ENCODE results near the gene DCTN3. TPM values are rescaled to one million over a fixed set of nuclear protein-coding genes. Genes with fewer than 3 reads are reported as not detected.

Gene DCTN3
- total RNA-seq, 2 donors from 2014 or later = 59.1 to 154 TPM

- Histone ChIP-seq H3K36me3 (peaks cover 7% of the 10 kb centered on the region), H3K4me3 (no peak overlapping the region), H3K27me3 (no peaks in the 10 kb centered on the region), H3K4me1 (peaks cover 0 to 59% of the 10 kb centered on the region in 2 donors), H3K9me3 (no peaks in the 10 kb centered on the region), H3K27ac (peak overlapping the region; percentile 85 to 93)
- no peak for TF ChIP-seq CTCF (IDR thresholded peaks at IDR 0.05)
- DNase-seq (ENCODE audit: low spot score) = peak; percentile 74
These were observed 34.2 kb upstream of the DCTN3 start for GRCh38 chr9:34654323-34655051.

GRCh38 chr9:34653151-34654072 is 33.1 kb upstream of the DCTN3 start:
- H3K4me1 ChIP-seq = peaks cover 0 to 68% of the 10 kb centered on the region in 2 donors
- no peaks in the 10 kb centered on the region for H3K27me3 ChIP-seq
- H3K27ac ChIP-seq = peak overlapping the region; percentile 85 to 93
- H3K36me3 ChIP-seq = peaks cover 18% of the 10 kb centered on the region
- no peak for DNase-seq (ENCODE audit: low spot score)
- no peaks in the 10 kb centered on the region for H3K9me3 ChIP-seq
- H3K4me3 ChIP-seq = peak overlapping the region; percentile 29 to 52
- TF ChIP-seq CTCF (IDR thresholded peaks at IDR 0.05) = no peak

- no peaks in the 10 kb centered on the region for H3K27me3 ChIP-seq
- peak overlapping the region; percentile 85 to 93 for H3K27ac ChIP-seq
- DNase-seq (ENCODE audit: low spot score) = no peak
- H3K4me3 ChIP-seq = peak overlapping the region; percentile 29 to 52
- peaks cover 20% of the 10 kb centered on the region for H3K36me3 ChIP-seq
- TF ChIP-seq CTCF (IDR thresholded peaks at IDR 0.05) = no peak
- no peaks in the 10 kb centered on the region for H3K9me3 ChIP-seq
- peaks cover 0 to 76% of the 10 kb centered on the region in 2 donors for H3K4me1 ChIP-seq
These were observed 32.3 kb upstream of the DCTN3 start for GRCh38 chr9:34652602-34653000.

GRCh38 chr9:34651876-34652601 is 31.7 kb upstream of the DCTN3 start, which contains the start of gene IL11RA:
Gene IL11RA, plus strand, starts transcription at chr9:34652185. Its CDS starts 3,033 bp downstream, at chr9:34655218.
- Histone ChIP-seq H3K9me3 (no peaks in the 10 kb centered on the region), H3K4me1 (peaks cover 0 to 82% of the 10 kb centered on the region in 2 donors), H3K27ac (peak within 1 kb of the TSS; percentile 85 to 93), H3K36me3 (peaks cover 20% of the 10 kb centered on the region), H3K27me3 (no peaks in the 10 kb centered on the region), H3K4me3 (peak within 1 kb of the TSS; percentile 29 to 52)
- TF ChIP-seq CTCF (IDR thresholded peaks at IDR 0.05) = no peak
- DNase-seq (ENCODE audit: low spot score) = peak; percentile 95

GRCh38 chr9:34651321-34651720 is 31.0 kb upstream of the DCTN3 start:
- H3K9me3 ChIP-seq = no peaks in the 10 kb centered on the region
- peaks cover 0 to 78% of the 10 kb centered on the region in 2 donors for H3K4me1 ChIP-seq
- H3K27me3 ChIP-seq = no peaks in the 10 kb centered on the region
- no peak for TF ChIP-seq CTCF (IDR thresholded peaks at IDR 0.05)
- H3K27ac ChIP-seq = peak overlapping the region; percentile 85 to 93
- H3K36me3 ChIP-seq = peaks cover 20% of the 10 kb centered on the region
- DNase-seq (ENCODE audit: low spot score) = no peak
- peak overlapping the region; percentile 29 to 52 for H3K4me3 ChIP-seq
